Endothelial cell of umbilical vein (primary cell): ENCODE results near the gene MEI4. TPM values are rescaled to one million over a fixed set of nuclear protein-coding genes. Genes with fewer than 3 reads are reported as not detected.

Experiments
- BruUV-seq: library from RNA; stranded (reverse); fragments of 400-500 nt; replicated peaks from 2 replicates; lab custom pipeline; 2021; lab: Mats Ljungman, UMichigan
- CTCF ChIA-PET: fragments of 300-600, 350-600 bp; sonication (Branson Sonifier 250); formaldehyde crosslinking; loops from one replicate; lab custom pipeline; 2021; ENCODE audit warnings: antibody characterized with exemption, inconsistent platforms; lab: Charles Lee
- POLR2A ChIA-PET: fragments of 300-600, 350-600 bp; sonication (Branson Sonifier 250); formaldehyde crosslinking; loops from one replicate; lab custom pipeline; 2021; ENCODE audit warnings: antibody characterized with exemption, inconsistent platforms; lab: Charles Lee
- DNase-seq: peaks from one replicate; pipeline ENCODE4 v3.0.0-alpha.2; 2011; ENCODE audit warnings: low read depth, low spot score
- FAIRE-seq: peaks from 2 replicates; lab custom pipeline; 2011; peaks lifted over from hg19 to GRCh38; lab: Jason Lieb, UNC
- H2AFZ ChIP-seq: 2 replicates; pipeline ENCODE4 v1.6.0; 2012; ENCODE audit warnings: low read depth, low read length, control low read depth, inconsistent platforms
- H3K27ac ChIP-seq: 2 replicates; pipeline ENCODE4 v1.5.1; 2011; ENCODE audit warnings: low read depth, mild to moderate bottlenecking, control low read depth, low read length, moderate library complexity; ENCODE audit not compliant: insufficient read depth
- H3K27me3 ChIP-seq, 2 experiments: 2 replicates each; pipeline versions ENCODE4 v1.6.0 to v1.6.1; 2011; ENCODE audit warnings: low read length in 2 of 2, mixed read lengths in 1 of 2; ENCODE audit not compliant: control insufficient read depth in 2 of 2, insufficient read depth in 2 of 2
- H3K36me3 ChIP-seq, 2 experiments: 2 replicates in 1 of 2; 3 replicates in 1 of 2; pipeline ENCODE4 v1.5.1; 2011; ENCODE audit warnings: low read length in 2 of 2, mild to moderate bottlenecking in 1 of 2, moderate library complexity in 1 of 2; ENCODE audit not compliant: control insufficient read depth in 2 of 2, insufficient read depth in 2 of 2; ENCODE audit errors: extremely low read depth in 1 of 2
- H3K4me1 ChIP-seq: 3 replicates; pipeline ENCODE4 v1.5.1; 2011; ENCODE audit warnings: mild to moderate bottlenecking, low read length; ENCODE audit not compliant: control insufficient read depth, insufficient read depth; ENCODE audit errors: extremely low read depth
- H3K4me2 ChIP-seq: 2 replicates; pipeline ENCODE4 v1.6.1; 2011; ENCODE audit warnings: low read length, control low read depth, mixed read lengths; ENCODE audit not compliant: insufficient read depth
- H3K4me3 ChIP-seq, 3 experiments: fragments of 200-600 bp in 1 of 3; sonication (generic), shearing (Covaris generic) in 1 of 3; replicated peaks in 1 of 3; 2 replicates each; pipeline ENCODE4 v1.5.1; 2011 to 2016; ENCODE audit warnings: control low read depth in 3 of 3, low read length in 3 of 3, mild to moderate bottlenecking in 2 of 3, inconsistent platforms in 1 of 3, low read depth in 1 of 3, moderate library complexity in 1 of 3; ENCODE audit not compliant: insufficient read depth in 1 of 3
- H3K79me2 ChIP-seq: 2 replicates; pipeline ENCODE4 v1.6.0; 2012; ENCODE audit warnings: low read length, inconsistent platforms; ENCODE audit not compliant: control insufficient read depth, insufficient read depth
- H3K9ac ChIP-seq: replicated peaks from 2 replicates; pipeline ENCODE3; 2011; ENCODE audit warnings: low read length, control low read depth; ENCODE audit not compliant: insufficient read depth; ENCODE audit errors: extremely low read depth
- H3K9me1 ChIP-seq: replicated peaks from 3 replicates; pipeline ENCODE4 v1.6.0; 2011; ENCODE audit warnings: mild to moderate bottlenecking, low read length; ENCODE audit not compliant: control insufficient read depth, insufficient read depth; ENCODE audit errors: extremely low read depth
- H3K9me3 ChIP-seq: replicated peaks from 2 replicates; pipeline ENCODE4 v1.5.1; 2012; ENCODE audit warnings: low read length, inconsistent platforms; ENCODE audit not compliant: control insufficient read depth, insufficient read depth
- H4K20me1 ChIP-seq: replicated peaks from 2 replicates; pipeline ENCODE3; 2011; ENCODE audit warnings: mild to moderate bottlenecking, low read length; ENCODE audit not compliant: control insufficient read depth, insufficient read depth; ENCODE audit errors: extremely low read depth
- CTCF ChIP-seq, 2 donors: IDR thresholded peaks; 1 replicate in 1 of 2; 2 replicates in 1 of 2; pipeline ENCODE4 v1.5.1; 2011; ENCODE audit warnings: low read length in 2 of 2, mild to moderate bottlenecking in 2 of 2, moderate library complexity in 2 of 2, control low read depth in 1 of 2, inconsistent platforms in 1 of 2, low read depth in 1 of 2; ENCODE audit not compliant: insufficient read depth in 1 of 2; ENCODE audit errors: extremely low read depth in 1 of 2
- EZH2 ChIP-seq: IDR thresholded peaks from 2 replicates; pipeline ENCODE4 v1.6.1; 2012; ENCODE audit warnings: borderline replicate concordance, low read depth, mild to moderate bottlenecking, moderate library complexity, low read length, inconsistent platforms; ENCODE audit not compliant: severe bottlenecking
- FOS ChIP-seq: IDR thresholded peaks from 2 replicates; pipeline ENCODE4 v1.6.1; 2011; ENCODE audit warnings: mild to moderate bottlenecking, low read length, moderate library complexity, borderline replicate concordance; ENCODE audit not compliant: insufficient read depth
- GATA2 ChIP-seq: IDR thresholded peaks from 2 replicates; pipeline ENCODE4 v1.7.0; 2011; ENCODE audit warnings: low read depth, mild to moderate bottlenecking, moderate library complexity, mixed read lengths, low read length; ENCODE audit not compliant: insufficient read length, insufficient read depth
- JUN ChIP-seq: IDR thresholded peaks from 2 replicates; pipeline ENCODE4 v1.6.1; 2011; ENCODE audit warnings: borderline replicate concordance, low read depth; ENCODE audit not compliant: insufficient read length, insufficient read depth
- MAX ChIP-seq: IDR thresholded peaks from 2 replicates; pipeline ENCODE4 v1.6.1; 2011; ENCODE audit not compliant: insufficient read depth, insufficient read length
- MYC ChIP-seq: IDR thresholded peaks from one replicate; pipeline ENCODE4 v1.6.1; 2011; ENCODE audit warnings: mild to moderate bottlenecking, low read depth, low read length
- POLR2A ChIP-seq: IDR thresholded peaks from 2 replicates; pipeline ENCODE4 v1.6.1; 2012; ENCODE audit warnings: low read depth, mild to moderate bottlenecking, control low read depth, low read length
- POLR2AphosphoS5 ChIP-seq: IDR thresholded peaks from 2 replicates; pipeline ENCODE4 v1.6.1; 2012; ENCODE audit warnings: low read depth, mild to moderate bottlenecking, control low read depth, low read length, moderate library complexity; ENCODE audit not compliant: insufficient read depth
- dilution Hi-C: fragments of 300-500 bp; cut with MboI; formaldehyde crosslinking; loops from one replicate; pipeline ENCODE4 v1.15.0; 2019; ENCODE audit warnings: low sequenced_read_pairs; ENCODE audit not compliant: extremely low pct_ligation_motif_present
- intact Hi-C: fragments of 100-400 bp; cut with micrococcal nuclease; formaldehyde crosslinking; loops from one replicate; pipeline ENCODE4 v1.10.0; 2022
- polyA plus RNA-seq, 4 experiments: library from polyadenylated mRNA; depleted of rRNA in 3 of 4; stranded (reverse) in 3 of 4; unstranded in 1 of 4; fragments of >200 nt; gene quantifications; 2 replicates each; pipeline versions ENCODE4 v1.2.1 to v1.2.3, GENCODE V29; 2011 to 2012; ENCODE audit warnings: missing spikeins in 1 of 4
- total RNA-seq: library from RNA; stranded (reverse); gene quantifications from 2 replicates; pipeline ENCODE4 v1.2.3, GENCODE V29; 2021

Gene MEI4
- total and polyA plus RNA-seq, 2 donors (not counting 3 experiments of a cell fraction or from before 2014, with no cell fraction given): not detected

GRCh38 chr6:77834591-77834996 is 181.8 kb downstream of the MEI4 start:
- no peak for DNase-seq
- Histone ChIP-seq H3K4me3 (no peak overlapping the region), H3K79me2 (no peaks in the 10 kb centered on the region), H4K20me1 (no peaks in the 10 kb centered on the region), H3K4me1 (no peaks in the 10 kb centered on the region), H3K4me2 (no peak overlapping the region), H2AFZ (no peak overlapping the region), H3K9ac (no peak overlapping the region), H3K27ac (no peak overlapping the region), H3K9me3 (no peaks in the 10 kb centered on the region), H3K36me3 (no peaks in the 10 kb centered on the region), H3K27me3 (no peaks in the 10 kb centered on the region), H3K9me1 (no peaks in the 10 kb centered on the region)
- intact Hi-C loops (no loop called here), dilution Hi-C loops (no loop called here)
- TF ChIP-seq POLR2A: no peak
- no peak for TF ChIP-seq GATA2
- TF ChIP-seq MAX: no peak
- no peak for TF ChIP-seq EZH2
- TF ChIP-seq CTCF (IDR thresholded peaks at IDR 0.05; ENCODE audit: extremely low read depth in 1 of 2, insufficient read depth in 1 of 2, low read depth in 1 of 2, low read length in 2 of 2): no peak
- TF ChIP-seq POLR2AphosphoS5: no peak
- no peak for TF ChIP-seq JUN
- TF ChIP-seq FOS: no peak
- no peak for TF ChIP-seq MYC
- no peak for FAIRE-seq
- ChIA-PET POLR2A (no interaction called here), CTCF (no interaction called here)
- BruUV-seq: no TSS peak
